K562 (cell line): Measurements from ENCODE around the gene HRCT1. TPM values are rescaled to one million over a fixed set of nuclear protein-coding genes. Genes with fewer than 3 reads are reported as not detected.

ENCODE experiments used
- ATF6 ChIP-seq: sonication (generic); formaldehyde crosslinking; IDR thresholded peaks from 2 replicates; pipeline ENCODE4 v1.4.0; 2020; ENCODE audit warnings: mild to moderate bottlenecking, missing genetic modification reagents
- CREB1 ChIP-seq, 2 experiments: sonication (generic) in 1 of 2; formaldehyde crosslinking in 1 of 2; IDR thresholded peaks; 2 replicates each; pipeline versions ENCODE4 v1.6.1 to v1.8.0; 2012 to 2022; ENCODE audit warnings: inconsistent platforms in 1 of 2, mild to moderate bottlenecking in 1 of 2, missing genetic modification reagents in 1 of 2, moderate library complexity in 1 of 2
- E2F3 ChIP-seq: fragments of 250-450 bp; sonication (Bioruptor Pico); IDR thresholded peaks from 2 replicates; pipeline ENCODE4 v1.4.0; 2020; ENCODE audit warnings: mild to moderate bottlenecking
- FOXA1 ChIP-seq: fragments of 450-650 bp; IDR thresholded peaks from 2 replicates; pipeline ENCODE4 v1.6.1; 2016; ENCODE audit warnings: mild to moderate bottlenecking, borderline replicate concordance
- FOXP1 ChIP-seq: sonication (generic); formaldehyde crosslinking; IDR thresholded peaks from 2 replicates; pipeline ENCODE4 v1.8.0; 2022; ENCODE audit warnings: mild to moderate bottlenecking, missing genetic modification reagents
- GTF3C2 ChIP-seq: IDR thresholded peaks from 3 replicates; pipeline ENCODE4 v1.6.1; 2011; ENCODE audit warnings: borderline replicate concordance, mild to moderate bottlenecking, moderate library complexity; ENCODE audit not compliant: insufficient read length; ENCODE audit errors: extremely low read depth
- MBD2 ChIP-seq: sonication (generic); IDR thresholded peaks from 2 replicates; pipeline ENCODE4 v1.6.1; 2016; ENCODE audit warnings: low read depth, borderline replicate concordance
- MTA2 ChIP-seq: fragments of 450-650 bp; IDR thresholded peaks from 2 replicates; pipeline ENCODE4 v1.6.1; 2016; ENCODE audit warnings: low read depth
- NELFE ChIP-seq: IDR thresholded peaks from 2 replicates; pipeline ENCODE4 v1.6.1; 2011; ENCODE audit warnings: mild to moderate bottlenecking; ENCODE audit not compliant: insufficient read depth, insufficient read length
- RCOR1 ChIP-seq, 2 experiments: IDR thresholded peaks; 2 replicates each; pipeline ENCODE4 v1.6.1; 2012; ENCODE audit warnings: low read depth in 2 of 2, low read length in 2 of 2, borderline replicate concordance in 1 of 2, improper control_type of control experiment in 1 of 2
- SUPT5H ChIP-seq: fragments of 450-650 bp; IDR thresholded peaks from 2 replicates; pipeline ENCODE4 v1.6.1; 2016
- THAP7 ChIP-seq: fragments of 250-450 bp; sonication (Bioruptor Pico); IDR thresholded peaks from 2 replicates; pipeline ENCODE4 v1.5.0; 2021
- U2AF1 ChIP-seq: fragments of 200-400 bp; formaldehyde crosslinking; optimal IDR thresholded peaks from 2 replicates; pipeline ENCODE3; 2017; ENCODE audit warnings: mild to moderate bottlenecking, low read depth, low read length, moderate library complexity
- YBX1 ChIP-seq: fragments of 450-650 bp; IDR thresholded peaks from 2 replicates; pipeline ENCODE4 v1.7.1; 2016; ENCODE audit warnings: mild to moderate bottlenecking
- ZNF3 ChIP-seq: fragments of 250-450 bp; sonication (Bioruptor Pico); IDR thresholded peaks from 2 replicates; pipeline ENCODE4 v1.5.0; 2021; ENCODE audit warnings: mild to moderate bottlenecking, moderate library complexity
- polyA plus RNA-seq, 8 experiments: library from polyadenylated mRNA; depleted of rRNA in 4 of 8; stranded (reverse) in 5 of 8; unstranded in 3 of 8; fragments of >200 nt; fragmentation: Nextera tagmentation in 2 of 8; fragmentation: Illumina TruSeq in 1 of 8; extraction: Ambion mirVana in 2 of 8; extraction: Trizol in 1 of 8; gene quantifications; 2 replicates each; pipeline versions ENCODE4 v1.2.1 to v1.2.3, GENCODE V29; 2011 to 2014; ENCODE audit warnings: inconsistent platforms in 1 of 8, missing spikeins in 1 of 8
- total RNA-seq, 7 experiments: library from RNA; depleted of rRNA in 6 of 7; stranded (reverse); fragments of >200 nt in 6 of 7; fragmentation: Illumina TruSeq in 2 of 7; extraction: Trizol in 2 of 7; gene quantifications; 2 replicates each; pipeline versions ENCODE4 v1.2.1 to v1.2.3, GENCODE V29; 2011 to 2021; ENCODE audit warnings: low replicate concordance in 1 of 7
- TF ChIP-seq, protein P1 (sequence below): fragments of 450-650 bp; IDR thresholded peaks from 2 replicates; pipeline ENCODE4 v1.6.1; 2018; ENCODE audit not compliant: partially characterized antibody
- TF ChIP-seq, protein P2 (sequence below): fragments of 450-650 bp; IDR thresholded peaks from 2 replicates; pipeline ENCODE4 v1.7.0; 2016; ENCODE audit warnings: borderline replicate concordance

HRCT1 gene
- total and polyA plus RNA-seq, 9 of the 15 experiments (the other 6 are each of a cell fraction or from before 2014, with no cell fraction given) = 0.40 TPM; not detected in 8

DNA sequence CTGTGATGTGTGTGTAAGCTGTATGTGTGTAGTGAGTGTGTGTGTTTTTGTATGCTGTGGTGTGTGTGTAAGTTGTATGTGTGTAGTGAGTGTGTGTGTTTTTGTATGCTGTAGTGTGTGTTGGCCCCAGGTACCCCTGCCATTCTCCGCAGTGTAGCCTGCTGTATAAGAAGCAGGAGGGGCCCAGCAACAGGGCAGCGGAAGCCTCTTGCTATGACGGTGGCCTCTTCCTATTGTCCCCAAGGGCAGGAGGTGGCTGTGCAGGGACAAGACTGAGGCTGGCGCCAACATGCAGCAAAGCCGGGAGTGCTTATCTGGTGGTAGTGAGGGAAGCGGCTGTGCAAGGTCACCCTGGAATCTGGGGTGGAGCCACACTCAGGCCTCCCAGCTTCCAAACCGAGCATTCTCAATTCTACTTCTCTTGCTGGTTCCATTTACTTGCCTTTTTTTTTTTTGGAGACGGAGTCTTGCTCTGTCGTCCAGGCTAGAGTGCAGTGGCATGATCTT, 8.4 kb downstream of the HRCT1 start (continued):
- TF ChIP-seq, protein P1, sequence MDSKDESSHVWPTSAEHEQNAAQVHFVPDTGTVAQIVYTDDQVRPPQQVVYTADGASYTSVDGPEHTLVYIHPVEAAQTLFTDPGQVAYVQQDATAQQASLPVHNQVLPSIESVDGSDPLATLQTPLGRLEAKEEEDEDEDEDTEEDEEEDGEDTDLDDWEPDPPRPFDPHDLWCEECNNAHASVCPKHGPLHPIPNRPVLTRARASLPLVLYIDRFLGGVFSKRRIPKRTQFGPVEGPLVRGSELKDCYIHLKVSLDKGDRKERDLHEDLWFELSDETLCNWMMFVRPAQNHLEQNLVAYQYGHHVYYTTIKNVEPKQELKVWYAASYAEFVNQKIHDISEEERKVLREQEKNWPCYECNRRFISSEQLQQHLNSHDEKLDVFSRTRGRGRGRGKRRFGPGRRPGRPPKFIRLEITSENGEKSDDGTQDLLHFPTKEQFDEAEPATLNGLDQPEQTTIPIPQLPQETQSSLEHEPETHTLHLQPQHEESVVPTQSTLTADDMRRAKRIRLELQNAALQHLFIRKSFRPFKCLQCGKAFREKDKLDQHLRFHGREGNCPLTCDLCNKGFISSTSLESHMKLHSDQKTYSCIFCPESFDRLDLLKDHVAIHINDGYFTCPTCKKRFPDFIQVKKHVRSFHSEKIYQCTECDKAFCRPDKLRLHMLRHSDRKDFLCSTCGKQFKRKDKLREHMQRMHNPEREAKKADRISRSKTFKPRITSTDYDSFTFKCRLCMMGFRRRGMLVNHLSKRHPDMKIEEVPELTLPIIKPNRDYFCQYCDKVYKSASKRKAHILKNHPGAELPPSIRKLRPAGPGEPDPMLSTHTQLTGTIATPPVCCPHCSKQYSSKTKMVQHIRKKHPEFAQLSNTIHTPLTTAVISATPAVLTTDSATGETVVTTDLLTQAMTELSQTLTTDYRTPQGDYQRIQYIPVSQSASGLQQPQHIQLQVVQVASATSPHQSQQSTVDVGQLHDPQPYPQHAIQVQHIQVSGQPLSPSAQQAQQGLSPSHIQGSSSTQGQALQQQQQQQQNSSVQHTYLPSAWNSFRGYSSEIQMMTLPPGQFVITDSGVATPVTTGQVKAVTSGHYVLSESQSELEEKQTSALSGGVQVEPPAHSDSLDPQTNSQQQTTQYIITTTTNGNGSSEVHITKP = peak; percentile 66
- TF ChIP-seq U2AF1 (no peak), YBX1 (no peak), RCOR1 (IDR thresholded peaks at IDR 0.05; ENCODE audit: borderline replicate concordance in 1 of 2, low read depth in 2 of 2, low read length in 2 of 2) (peak in 1 of 2 experiments; percentile 61; a peak in 1 of 4 replicates), ATF6 (CRISPR knock-in tag) (no peak), ZNF3 (no peak), THAP7 (CRISPR knock-in tag) (no peak), SUPT5H (no peak), E2F3 (peak; percentile 23; the same call in 1 of the 2 replicates), FOXA1 (no peak), NELFE (no peak), MTA2 (0 out of 2 replicates have a peak, but pooled peaks have one; percentile 32), GTF3C2 (no peak), MBD2 (peak; percentile 56; the same call in 1 of the 2 replicates), CREB1 (IDR thresholded peaks at IDR 0.05) (0 out of 2 replicates have a peak, but pooled peaks have one; percentile 8), CREB1 (CRISPR knock-in tag; IDR thresholded peaks at IDR 0.05) (peak; percentile 40; the same call in 1 of the 2 replicates), FOXP1 (CRISPR knock-in tag) (no peak; the same call in 1 of the 2 replicates)
- TF ChIP-seq, protein P2, sequence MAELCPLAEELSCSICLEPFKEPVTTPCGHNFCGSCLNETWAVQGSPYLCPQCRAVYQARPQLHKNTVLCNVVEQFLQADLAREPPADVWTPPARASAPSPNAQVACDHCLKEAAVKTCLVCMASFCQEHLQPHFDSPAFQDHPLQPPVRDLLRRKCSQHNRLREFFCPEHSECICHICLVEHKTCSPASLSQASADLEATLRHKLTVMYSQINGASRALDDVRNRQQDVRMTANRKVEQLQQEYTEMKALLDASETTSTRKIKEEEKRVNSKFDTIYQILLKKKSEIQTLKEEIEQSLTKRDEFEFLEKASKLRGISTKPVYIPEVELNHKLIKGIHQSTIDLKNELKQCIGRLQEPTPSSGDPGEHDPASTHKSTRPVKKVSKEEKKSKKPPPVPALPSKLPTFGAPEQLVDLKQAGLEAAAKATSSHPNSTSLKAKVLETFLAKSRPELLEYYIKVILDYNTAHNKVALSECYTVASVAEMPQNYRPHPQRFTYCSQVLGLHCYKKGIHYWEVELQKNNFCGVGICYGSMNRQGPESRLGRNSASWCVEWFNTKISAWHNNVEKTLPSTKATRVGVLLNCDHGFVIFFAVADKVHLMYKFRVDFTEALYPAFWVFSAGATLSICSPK = no peak
